Fibroblast of lung (primary cell): Measurements from ENCODE around the gene PPP1R9A.

Experiments used
- CTCF ChIP-seq, 2 donors: IDR thresholded peaks in 1 of 2; conservative IDR thresholded peaks in 1 of 2; 1 replicate in 1 of 2; 2 replicates in 1 of 2; pipeline ENCODE4 v1.5.1; 2011 to 2012; ENCODE audit warnings: low read length in 2 of 2, control low read depth in 1 of 2, inconsistent platforms in 1 of 2, low read depth in 1 of 2, mild to moderate bottlenecking in 1 of 2
- EZH2 ChIP-seq: IDR thresholded peaks from 2 replicates; pipeline ENCODE4 v1.5.1; 2012; ENCODE audit warnings: low read length, control low read depth, mild to moderate bottlenecking; ENCODE audit errors: missing control alignments

DNA sequence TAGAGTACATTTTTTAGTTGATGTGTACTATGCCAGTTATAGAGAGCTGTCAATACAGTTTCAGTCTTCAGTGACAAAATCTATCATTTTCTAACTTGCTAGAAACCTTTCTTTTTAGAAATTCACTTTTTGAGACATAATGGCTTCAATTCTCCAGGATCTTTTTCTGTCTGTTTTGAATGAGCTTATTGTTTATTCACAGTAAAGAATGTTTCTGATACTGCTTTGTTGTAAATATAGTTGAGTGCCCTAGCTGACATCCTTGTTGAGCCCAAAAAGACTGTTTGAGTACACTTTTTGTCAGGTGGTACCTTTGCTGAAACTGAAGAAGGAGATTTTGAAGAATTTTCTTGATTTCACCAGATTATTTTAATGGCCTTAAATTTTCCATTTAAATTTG, 139.9 kb downstream of the PPP1R9A start:
- TF ChIP-seq CTCF (conservative IDR thresholded peaks at IDR 0.05 in 1 of 2, IDR thresholded peaks at IDR 0.05 in 1 of 2; ENCODE audit: low read depth in 1 of 2, low read length in 2 of 2) (no peak), EZH2 (no peak)
